B cell (primary cell): ENCODE measurements around the gene STK11. TPM values are rescaled to one million over a fixed set of nuclear protein-coding genes. Genes with fewer than 3 reads are reported as not detected.

Experiments
- ATAC-seq: fragments of 200-7000 bp; cut with Tn5 transposase; one replicate; pipeline ENCODE4 v1.10.0; 2021; ENCODE audit warnings: low read depth, mild to moderate bottlenecking, moderate number of reproducible peaks, moderate library complexity
- CTCF ChIA-PET: fragments of 350-600 bp; sonication (Branson Sonifier 250); formaldehyde crosslinking; loops from one replicate; lab custom pipeline; 2021; ENCODE audit warnings: antibody characterized with exemption, inconsistent platforms; lab: Charles Lee
- POLR2A ChIA-PET: fragments of 350-600 bp; sonication (Branson Sonifier 250); formaldehyde crosslinking; loops from one replicate; lab custom pipeline; 2021; ENCODE audit warnings: antibody characterized with exemption; lab: Charles Lee
- DNase-seq: peaks from one replicate; pipeline ENCODE4 v3.0.0; 2013
- H2AFZ ChIP-seq: 2 replicates; pipeline ENCODE4 v1.6.1; 2012; ENCODE audit warnings: mild to moderate bottlenecking, low read depth, low read length; ENCODE audit not compliant: insufficient read depth, poor library complexity, severe bottlenecking
- H3K27ac ChIP-seq, 2 donors: 1 replicate in 1 of 2; 2 replicates in 1 of 2; pipeline ENCODE4 v1.5.1; 2012 to 2013; ENCODE audit warnings: low read length in 2 of 2, mild to moderate bottlenecking in 2 of 2, moderate library complexity in 1 of 2
- H3K27me3 ChIP-seq, 4 experiments: fragments of 200-600 bp in 1 of 4; sonication (generic) in 1 of 4; replicated peaks in 1 of 4; 1 replicate in 2 of 4; 2 replicates in 2 of 4; pipeline versions ENCODE4 v1.6.1 to v1.7.0; 2013 to 2016; ENCODE audit warnings: low read length in 3 of 4, mild to moderate bottlenecking in 2 of 4, mixed read lengths in 1 of 4, moderate library complexity in 1 of 4; ENCODE audit not compliant: insufficient read depth in 4 of 4, control insufficient read depth in 3 of 4; ENCODE audit errors: control extremely low read depth in 1 of 4
- H3K36me3 ChIP-seq, 2 experiments: replicated peaks in 1 of 2; 1 replicate in 1 of 2; 2 replicates in 1 of 2; pipeline versions ENCODE4 v1.6.1 to v1.7.1; 2013; ENCODE audit warnings: low read length in 1 of 2; ENCODE audit not compliant: insufficient read depth in 2 of 2, control insufficient read depth in 1 of 2; ENCODE audit errors: control extremely low read depth in 1 of 2, extremely low read depth in 1 of 2
- H3K4me1 ChIP-seq, 2 donors: fragments of 200-600 bp in 1 of 2; sonication (generic) in 1 of 2; 1 replicate in 1 of 2; 2 replicates in 1 of 2; pipeline versions ENCODE4 v1.5.1 to v1.6.1; 2013 to 2017; ENCODE audit warnings: low read length in 2 of 2; ENCODE audit not compliant: control insufficient read depth in 2 of 2, insufficient read depth in 2 of 2
- H3K4me2 ChIP-seq: replicated peaks from 2 replicates; pipeline ENCODE3; 2012; ENCODE audit warnings: mild to moderate bottlenecking, low read depth, low read length; ENCODE audit not compliant: poor library complexity, severe bottlenecking
- H3K4me3 ChIP-seq, 5 experiments: fragments of 200-600 bp in 1 of 5; sonication (generic) in 1 of 5; 1 replicate in 3 of 5; 2 replicates in 2 of 5; pipeline versions ENCODE4 v1.5.1 to v1.7.0; 2011 to 2016; ENCODE audit warnings: low read length in 4 of 5, mild to moderate bottlenecking in 4 of 5, low read depth in 2 of 5, control low read depth in 1 of 5, moderate library complexity in 1 of 5; ENCODE audit not compliant: insufficient read depth in 1 of 5; ENCODE audit errors: control extremely low read depth in 1 of 5, extremely low read depth in 1 of 5
- H3K79me2 ChIP-seq: fragments of 200-600 bp; sonication (generic); one replicate; pipeline ENCODE4 v1.6.0; 2016; ENCODE audit warnings: low read length; ENCODE audit not compliant: control insufficient read depth, insufficient read depth
- H3K9ac ChIP-seq: fragments of 200-600 bp; sonication (generic); 2 replicates; pipeline ENCODE4 v1.6.1; 2017; ENCODE audit warnings: mild to moderate bottlenecking, low read length, moderate library complexity
- H3K9me3 ChIP-seq, 3 donors: one replicate each; pipeline versions ENCODE4 v1.6.1 to v1.7.1; 2013; ENCODE audit warnings: low read length in 2 of 3; ENCODE audit not compliant: control insufficient read depth in 2 of 3, insufficient read depth in 1 of 3; ENCODE audit errors: control extremely low read depth in 1 of 3
- H4K20me1 ChIP-seq: 2 replicates; pipeline ENCODE4 v1.6.0; 2012; ENCODE audit warnings: mild to moderate bottlenecking, low read length; ENCODE audit not compliant: insufficient read depth, control insufficient read depth, poor library complexity, severe bottlenecking
- H3K27ac Mint-ChIP-seq: one replicate; pipeline ENCODE4 v1.8.0; 2021; ENCODE audit warnings: mixed read lengths
- H3K27me3 Mint-ChIP-seq: one replicate; pipeline ENCODE4 v1.8.0; 2021; ENCODE audit warnings: mixed read lengths
- H3K4me1 Mint-ChIP-seq: one replicate; pipeline ENCODE4 v1.8.0; 2021; ENCODE audit warnings: mixed read lengths
- H3K4me3 Mint-ChIP-seq: one replicate; pipeline ENCODE4 v1.8.0; 2021; ENCODE audit warnings: mixed read lengths
- H3K9me3 Mint-ChIP-seq: one replicate; pipeline ENCODE4 v1.8.0; 2022; ENCODE audit warnings: mixed read lengths; ENCODE audit not compliant: insufficient read depth
- CTCF ChIP-seq: fragments of 200-600 bp; IDR thresholded peaks from one replicate; pipeline ENCODE4 v1.8.0; 2022; ENCODE audit warnings: antibody characterized with exemption, mild to moderate bottlenecking
- EZH2 ChIP-seq: IDR thresholded peaks from 2 replicates; pipeline ENCODE4 v1.6.1; 2012; ENCODE audit warnings: borderline replicate concordance, low read depth, mild to moderate bottlenecking, moderate library complexity, low read length; ENCODE audit not compliant: insufficient read depth, poor library complexity, severe bottlenecking
- WGBS: methylation state at CpG from one replicate; pipeline ENCODE4 v1.1.5; 2013; ENCODE audit warnings: missing lambda C conversion rate; ENCODE audit not compliant: insufficient coverage; 5-methylcytosine and 5-hydroxymethylcytosine counted together
- intact Hi-C: fragments of 100-400 bp; cut with micrococcal nuclease; formaldehyde crosslinking; loops from one replicate; pipeline ENCODE4 v1.10.0; 2022
- polyA plus RNA-seq: library from polyadenylated mRNA; depleted of rRNA; stranded (reverse); fragments of >200 nt; gene quantifications from 2 replicates; pipeline ENCODE4 v1.2.3, GENCODE V29; 2012
- total RNA-seq, 2 donors: library from RNA; stranded (reverse); fragments of 120-200 nt in 1 of 2; gene quantifications; 1 replicate in 1 of 2; 2 replicates in 1 of 2; pipeline versions ENCODE4 v1.2.3 to v1.2.4, GENCODE V29; 2013 to 2022

STK11 gene
- total and polyA plus RNA-seq, 2 donors (not counting 1 experiment from before 2014, with no cell fraction given), result 87.9 to 89.9 TPM

GRCh38 chr19:1249990-1250436 is 44.4 kb downstream of the STK11 start:
- peak overlapping the region in 4 of 5 experiments; percentile 72 to 92 (median 88) for H3K4me3 ChIP-seq
- no peak overlapping the region for H2AFZ ChIP-seq
- ChIA-PET POLR2A (interaction anchor here (1.0 to 2.5 kb wide), 3 partner anchors 9 to 15 kb away, joined by 7 to 33 read pairs (median 10); no protein-coding TSS in a partner anchor), CTCF (interaction anchor here (2.3 kb wide), 1 partner anchor 17 kb away, joined by 31 read pairs; no protein-coding TSS in a partner anchor)
- peaks cover 29 to 56% of the 10 kb centered on the region in 2 donors for H3K4me1 ChIP-seq
- peak overlapping the region; percentile 72 to 87 for H3K27ac ChIP-seq
- no peak for TF ChIP-seq EZH2
- TF ChIP-seq CTCF, result no peak
- H4K20me1 ChIP-seq, result peaks cover 48% of the 10 kb centered on the region
- intact Hi-C loops, result loop anchor here (1.0 to 10.0 kb wide), 5 partner anchors 11 to 1935 kb away; partner anchors contain the start of genes CNN2, NCLN, RNU6-2 and TMEM259
- DNase-seq (no peak), ATAC-seq (no peak)
- Mint-ChIP-seq H3K4me1 (peaks cover 31% of the 10 kb centered on the region), H3K27me3 (no peaks in the 10 kb centered on the region), H3K27ac (peak overlapping the region; percentile 92), H3K4me3 (peak overlapping the region; percentile 86), H3K9me3 (no peaks in the 10 kb centered on the region)
- under 1% methylated on average over 67 of the region's 67 CpGs for WGBS
- H3K9ac ChIP-seq, result peak overlapping the region; percentile 86
- peak overlapping the region; percentile 98 for H3K4me2 ChIP-seq
- H3K36me3 ChIP-seq, result peaks cover 0 to 22% of the 10 kb centered on the region in 2 experiments
- H3K79me2 ChIP-seq, result peaks cover 47% of the 10 kb centered on the region
- no peaks in the 10 kb centered on the region for H3K27me3 ChIP-seq
- no peaks in the 10 kb centered on the region for H3K9me3 ChIP-seq
